Measurements from ENCODE around the gene SLC1A5.
A peak's percentile ranks its signal among the peaks of the same experiment; 100 is the strongest.
"Not testable (repeated sequence)": the region's sequence is repeated elsewhere in the genome, so short reads cannot be mapped to it uniquely, and the experiment has no call there.

The SLC1A5 gene

DNA sequence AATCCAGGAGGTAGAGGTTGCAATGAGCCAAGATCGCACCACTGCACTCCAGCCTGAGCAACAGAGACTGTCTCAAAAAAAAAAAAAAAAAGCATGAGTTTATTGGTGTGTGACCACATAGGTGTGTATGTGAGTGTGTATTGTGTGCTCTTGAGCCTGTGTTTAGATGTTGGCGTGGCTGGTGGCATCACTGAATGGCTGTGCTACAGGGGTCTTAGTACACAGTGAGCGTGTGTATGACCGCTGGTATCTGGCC, 2.5 kb downstream of the SLC1A5 start:
- H3K4me3 ChIP-seq (ENCODE audit: low read depth, low read length): peak overlapping the region; percentile 83
- TF ChIP-seq, protein P1, sequence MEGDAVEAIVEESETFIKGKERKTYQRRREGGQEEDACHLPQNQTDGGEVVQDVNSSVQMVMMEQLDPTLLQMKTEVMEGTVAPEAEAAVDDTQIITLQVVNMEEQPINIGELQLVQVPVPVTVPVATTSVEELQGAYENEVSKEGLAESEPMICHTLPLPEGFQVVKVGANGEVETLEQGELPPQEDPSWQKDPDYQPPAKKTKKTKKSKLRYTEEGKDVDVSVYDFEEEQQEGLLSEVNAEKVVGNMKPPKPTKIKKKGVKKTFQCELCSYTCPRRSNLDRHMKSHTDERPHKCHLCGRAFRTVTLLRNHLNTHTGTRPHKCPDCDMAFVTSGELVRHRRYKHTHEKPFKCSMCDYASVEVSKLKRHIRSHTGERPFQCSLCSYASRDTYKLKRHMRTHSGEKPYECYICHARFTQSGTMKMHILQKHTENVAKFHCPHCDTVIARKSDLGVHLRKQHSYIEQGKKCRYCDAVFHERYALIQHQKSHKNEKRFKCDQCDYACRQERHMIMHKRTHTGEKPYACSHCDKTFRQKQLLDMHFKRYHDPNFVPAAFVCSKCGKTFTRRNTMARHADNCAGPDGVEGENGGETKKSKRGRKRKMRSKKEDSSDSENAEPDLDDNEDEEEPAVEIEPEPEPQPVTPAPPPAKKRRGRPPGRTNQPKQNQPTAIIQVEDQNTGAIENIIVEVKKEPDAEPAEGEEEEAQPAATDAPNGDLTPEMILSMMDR (IDR thresholded peaks at IDR 0.05; ENCODE audit: low read depth, low read length): no peak

DNA sequence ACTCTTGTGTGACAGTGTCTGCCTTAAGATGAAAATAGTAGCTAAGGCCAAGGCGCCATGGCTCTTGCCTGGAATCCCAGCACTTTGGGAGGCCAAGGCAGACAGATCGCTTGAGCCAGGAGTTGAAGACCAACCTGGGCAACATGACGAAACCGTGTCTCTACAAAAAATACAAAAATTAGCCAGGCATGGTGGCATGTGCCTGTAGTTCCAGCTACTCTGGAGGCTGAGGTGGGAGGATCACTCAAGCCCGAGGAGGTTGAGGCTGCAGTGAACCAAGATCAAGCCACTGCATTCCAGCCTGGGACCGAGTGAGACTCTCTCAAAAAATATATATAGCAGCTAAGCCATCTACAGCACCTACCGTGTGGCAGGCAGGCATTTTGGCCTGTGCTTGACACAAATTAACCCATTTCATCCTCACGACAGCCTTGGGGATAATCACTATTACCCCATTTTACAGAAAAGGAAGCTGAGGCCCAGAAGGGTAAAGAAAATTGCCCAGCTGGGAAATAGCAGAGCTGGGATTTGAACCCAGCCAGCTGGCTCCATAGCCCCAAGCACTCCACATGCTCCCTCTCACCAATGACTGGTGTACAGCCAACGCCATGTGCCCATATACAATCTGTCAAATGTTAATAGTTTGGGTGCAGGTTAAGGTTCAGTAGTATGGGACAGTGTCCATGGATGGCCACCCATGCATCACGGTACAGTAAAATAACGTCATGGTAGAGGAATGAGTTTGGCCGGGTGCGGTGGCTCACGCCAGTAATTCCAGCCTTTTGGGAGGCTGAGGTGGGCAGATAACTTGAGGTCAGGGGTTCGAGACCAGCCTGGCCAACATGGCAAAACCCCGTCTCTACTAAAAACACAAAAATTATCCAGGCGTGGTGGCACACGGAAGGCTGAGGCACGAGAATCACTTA, 3.1 kb downstream of the SLC1A5 start:
- TF ChIP-seq, protein P1 (IDR thresholded peaks at IDR 0.05; ENCODE audit: low read depth, low read length): no peak
- H3K4me3 ChIP-seq (ENCODE audit: low read depth, low read length): peak overlapping the region; percentile 83

DNA sequence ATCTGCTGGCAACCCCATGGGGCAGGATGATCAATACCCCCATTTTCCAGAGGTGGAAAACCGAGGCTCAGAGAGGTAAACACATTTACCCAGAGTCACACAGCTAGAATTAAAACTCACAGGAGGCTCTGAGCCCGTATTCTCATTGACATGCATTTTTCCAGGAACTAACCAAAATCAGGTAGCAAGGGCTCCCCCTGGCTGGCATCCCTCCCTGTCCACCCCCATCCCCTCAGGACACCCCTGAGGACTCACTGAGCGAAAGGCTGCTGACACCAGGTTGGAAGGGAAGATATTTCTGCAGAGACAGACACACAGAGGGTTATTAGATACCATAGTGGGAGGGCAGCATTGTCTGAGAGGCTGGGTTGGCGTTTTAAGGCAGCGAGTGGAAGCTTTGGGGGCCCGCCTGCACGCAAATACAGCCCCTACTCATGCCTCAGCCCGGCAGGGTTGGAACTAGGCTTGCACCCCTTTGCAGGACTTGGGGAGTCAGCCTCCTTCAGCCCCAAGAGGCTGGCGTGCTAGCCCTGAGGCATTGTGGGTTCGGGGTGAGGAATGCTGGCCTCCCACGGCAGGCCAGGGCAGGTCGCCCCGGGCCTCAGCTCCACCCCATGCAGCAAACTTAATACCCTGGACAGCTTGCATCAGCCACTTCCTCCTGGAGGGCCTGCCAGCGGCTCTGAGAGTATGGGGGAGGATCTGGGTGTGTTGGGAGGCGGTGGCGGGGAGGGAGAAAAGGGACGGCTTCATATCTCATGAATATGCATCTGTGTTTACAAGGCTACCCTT, 3.9 kb downstream of the SLC1A5 start:
- peak overlapping the region; percentile 83 for H3K4me3 ChIP-seq (ENCODE audit: low read depth, low read length)
- TF ChIP-seq, protein P1 (IDR thresholded peaks at IDR 0.05; ENCODE audit: low read depth, low read length): 0 out of 2 replicates have a peak, but pooled peaks have one; percentile 25

DNA sequence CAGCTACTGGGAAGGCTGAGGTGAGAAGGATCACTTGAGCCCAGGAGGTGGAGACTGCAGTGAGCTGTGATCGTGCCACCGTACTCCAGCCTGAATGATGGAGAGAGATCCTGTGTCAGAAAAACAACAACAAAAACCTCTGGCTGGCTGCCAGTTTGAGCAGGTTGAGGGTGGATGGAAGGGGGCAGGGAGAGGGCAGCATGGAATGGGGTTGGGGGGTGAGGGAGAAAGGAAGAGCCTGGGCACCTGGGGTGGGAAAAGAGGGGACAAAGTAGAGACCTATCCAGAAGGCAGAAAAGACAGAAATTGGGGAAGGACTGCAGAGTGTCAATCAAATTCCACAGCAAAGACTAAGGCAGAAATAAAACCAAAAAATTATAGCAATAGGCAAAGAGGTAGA, 4.7 kb downstream of the SLC1A5 start:
- peak overlapping the region; percentile 83 for H3K4me3 ChIP-seq (ENCODE audit: low read depth, low read length)
- TF ChIP-seq, protein P1 (IDR thresholded peaks at IDR 0.05; ENCODE audit: low read depth, low read length): no peak

DNA sequence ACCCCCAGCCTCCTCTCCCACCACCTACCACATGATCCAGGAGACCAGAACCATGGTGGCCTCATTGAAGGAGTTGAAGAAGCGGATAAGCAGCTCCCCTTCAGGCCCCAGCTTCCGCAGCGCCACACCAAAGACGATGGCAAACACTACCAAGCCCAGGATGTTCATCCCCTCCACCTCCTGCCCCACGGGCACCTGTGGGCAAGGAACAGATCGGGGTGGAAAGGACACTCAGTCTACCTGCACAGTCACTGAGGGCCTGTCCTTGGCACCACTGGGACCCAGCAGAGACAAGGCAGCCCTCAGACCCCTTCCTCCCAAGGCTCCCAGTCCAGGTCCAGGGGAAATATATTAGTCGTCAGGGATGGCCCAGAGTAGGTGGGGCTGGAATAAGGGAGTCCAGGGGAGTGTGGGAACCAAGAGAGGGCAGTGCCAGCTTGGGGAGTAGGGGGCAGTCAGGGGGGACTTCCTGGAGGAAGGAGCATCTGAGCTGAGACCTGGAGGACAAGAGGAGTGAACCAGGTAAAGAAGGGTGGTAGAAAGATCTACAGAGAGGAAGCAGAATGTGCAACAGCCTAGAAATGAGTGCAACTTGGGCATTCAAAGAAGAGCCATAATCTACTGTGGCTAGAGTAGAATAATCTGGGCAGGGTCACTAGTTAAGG, 5.9 kb downstream of the SLC1A5 start:
- TF ChIP-seq, protein P1 (IDR thresholded peaks at IDR 0.05; ENCODE audit: low read depth, low read length): no peak
- H3K4me3 ChIP-seq (ENCODE audit: low read depth, low read length): no peak overlapping the region

DNA sequence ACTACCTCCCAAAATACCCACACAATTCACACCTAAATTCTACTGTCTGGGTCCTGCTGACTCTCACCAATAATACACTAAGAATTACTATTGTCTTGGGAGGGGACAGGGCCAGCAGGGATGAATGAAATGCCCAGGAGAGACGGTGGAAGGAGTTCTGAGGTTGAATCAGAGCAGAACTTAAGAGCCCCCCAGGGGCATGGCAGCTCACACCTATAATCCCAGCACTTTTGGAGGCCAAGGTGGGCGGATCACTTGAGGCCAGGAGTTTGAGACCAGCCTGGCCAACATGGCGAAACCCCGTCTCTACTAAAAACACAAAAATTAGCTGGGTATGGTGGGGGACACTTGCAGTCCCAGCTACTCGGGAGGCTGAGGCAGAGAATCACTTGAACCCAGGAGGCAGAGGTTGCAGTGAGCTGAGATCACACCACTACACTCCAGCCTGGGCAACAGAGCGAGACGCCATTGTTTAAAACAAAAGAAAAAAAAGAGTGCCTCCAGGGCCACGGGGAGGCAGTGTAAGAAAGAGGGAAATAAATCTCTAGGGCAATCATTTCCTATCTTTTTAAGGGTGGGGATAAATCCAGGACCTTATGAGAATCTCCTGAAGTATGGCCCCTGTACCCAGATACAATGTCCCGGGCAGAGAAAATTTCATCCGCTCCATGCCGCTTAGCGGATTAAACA, 10.3 kb downstream of the SLC1A5 start:
- H3K4me3 ChIP-seq (ENCODE audit: low read depth, low read length): not testable (repeated sequence)
